Measurements from ENCODE around the gene PUDP. TPM values are rescaled to one million over a fixed set of nuclear protein-coding genes. Genes with fewer than 3 reads are reported as not detected.

The PUDP gene
- total RNA-seq, 2 donors from 2014 or later: 11.8 to 13.1 TPM

Small RNAs within 50 kb of the gene (microRNA-seq; reads per million reads assigned to microRNA genes)
- 0 reads per million in 2 donors for gene MIR4767 (ENCODE audit: borderline microRNAs expressed in 2 of 2)

Other genes with a start within 250 kb of the PUDP start
- gene STS, start 441 bp downstream of the PUDP start, total RNA-seq: 10 to 100 TPM; 13.7 to 16.1 TPM

Data from posterior vena cava (tissue), 2 donors.